HepG2 (cell line): ENCODE data around the gene TMEM221. TPM values are rescaled to one million over a fixed set of nuclear protein-coding genes. Genes with fewer than 3 reads are reported as not detected.

Experiments used
- ARID5B ChIP-seq: IDR thresholded peaks from 2 replicates; pipeline ENCODE4 v1.4.0; 2020; ENCODE audit warnings: mild to moderate bottlenecking, missing genetic modification reagents
- ATF6 ChIP-seq: sonication (generic); formaldehyde crosslinking; conservative IDR thresholded peaks from 2 replicates; pipeline ENCODE4 v1.4.0; 2020; ENCODE audit warnings: missing genetic modification reagents
- CCAR2 ChIP-seq: fragments of 200-400 bp; formaldehyde crosslinking; optimal IDR thresholded peaks from 2 replicates; pipeline ENCODE3; 2018; ENCODE audit warnings: low read depth, mild to moderate bottlenecking, low read length, moderate library complexity
- ELF4 ChIP-seq: sonication (generic); formaldehyde crosslinking; IDR thresholded peaks from 2 replicates; pipeline ENCODE4 v1.5.0; 2020; ENCODE audit warnings: missing genetic modification reagents, mild to moderate bottlenecking, moderate library complexity, borderline replicate concordance
- ETV6 ChIP-seq: sonication (generic); formaldehyde crosslinking; conservative IDR thresholded peaks from 2 replicates; pipeline ENCODE4 v1.4.0; 2020; ENCODE audit warnings: missing genetic modification reagents
- GABPB1 ChIP-seq: IDR thresholded peaks from 2 replicates; pipeline ENCODE4 v1.6.1; 2016; ENCODE audit warnings: mild to moderate bottlenecking, missing genetic modification reagents, moderate library complexity, missing compliant biosample characterization
- IKZF4 ChIP-seq: sonication (generic); formaldehyde crosslinking; IDR thresholded peaks from 2 replicates; pipeline ENCODE4 v1.5.1; 2020; ENCODE audit warnings: borderline replicate concordance, mild to moderate bottlenecking, low read depth, missing genetic modification reagents; ENCODE audit errors: not compliant biosample characterization
- MLX ChIP-seq: IDR thresholded peaks from 2 replicates; pipeline ENCODE4 v1.6.1; 2016
- NFKB2 ChIP-seq: sonication (generic); formaldehyde crosslinking; IDR thresholded peaks from 2 replicates; pipeline ENCODE4 v1.4.0; 2020; ENCODE audit warnings: missing genetic modification reagents, borderline replicate concordance
- RFX1 ChIP-seq: fragments of 450-650 bp; IDR thresholded peaks from 2 replicates; pipeline ENCODE4 v1.6.1; 2017
- RXRB ChIP-seq: IDR thresholded peaks from 2 replicates; pipeline ENCODE4 v1.6.1; 2016; ENCODE audit warnings: borderline replicate concordance, missing genetic modification reagents, missing compliant biosample characterization
- SP5 ChIP-seq: IDR thresholded peaks from 2 replicates; pipeline ENCODE4 v1.6.1; 2016; ENCODE audit warnings: low read depth, borderline replicate concordance
- ZBTB7B ChIP-seq: sonication (generic); formaldehyde crosslinking; IDR thresholded peaks from 2 replicates; pipeline ENCODE4 v1.4.0; 2020; ENCODE audit warnings: missing genetic modification reagents
- ZNF251 ChIP-seq: sonication (generic); formaldehyde crosslinking; IDR thresholded peaks from 2 replicates; pipeline ENCODE4 v1.9.0; 2021; ENCODE audit warnings: mild to moderate bottlenecking, missing genetic modification reagents
- ZNF280B ChIP-seq: sonication (generic); formaldehyde crosslinking; IDR thresholded peaks from 2 replicates; pipeline ENCODE4 v1.5.0; 2020; ENCODE audit warnings: missing genetic modification reagents, mild to moderate bottlenecking, borderline replicate concordance
- ZSCAN22 ChIP-seq: sonication (generic); formaldehyde crosslinking; IDR thresholded peaks from 2 replicates; pipeline ENCODE4 v1.4.0; 2020; ENCODE audit warnings: mild to moderate bottlenecking, missing genetic modification reagents
- polyA plus RNA-seq, 8 experiments: library from polyadenylated mRNA; depleted of rRNA in 3 of 8; stranded (reverse) in 7 of 8; unstranded in 1 of 8; fragments of >200 nt; fragmentation: Illumina TruSeq in 4 of 8; extraction: Trizol in 4 of 8; gene quantifications; 2 replicates each; pipeline versions ENCODE4 v1.2.1 to v1.2.3, GENCODE V29; 2011 to 2016; ENCODE audit warnings: low read depth in 4 of 8, missing spikeins in 1 of 8, mixed read lengths in 1 of 8; ENCODE audit not compliant: insufficient read depth in 1 of 8
- total RNA-seq, 5 experiments: library from RNA; depleted of rRNA; stranded (reverse); fragments of >200 nt; fragmentation: Illumina TruSeq; extraction: Trizol; gene quantifications; 2 replicates each; pipeline ENCODE4 v1.2.3, GENCODE V29; 2016; ENCODE audit warnings: low read depth in 1 of 5
- TF ChIP-seq, protein P1 (sequence below): sonication (generic); formaldehyde crosslinking; IDR thresholded peaks from 2 replicates; pipeline ENCODE4 v1.5.0; 2020; ENCODE audit warnings: mild to moderate bottlenecking, missing genetic modification reagents

The TMEM221 gene
- total and polyA plus RNA-seq, 2 of the 13 experiments (the other 11 are each of a cell fraction or from before 2014, with no cell fraction given): 0.33 to 0.77 TPM

DNA sequence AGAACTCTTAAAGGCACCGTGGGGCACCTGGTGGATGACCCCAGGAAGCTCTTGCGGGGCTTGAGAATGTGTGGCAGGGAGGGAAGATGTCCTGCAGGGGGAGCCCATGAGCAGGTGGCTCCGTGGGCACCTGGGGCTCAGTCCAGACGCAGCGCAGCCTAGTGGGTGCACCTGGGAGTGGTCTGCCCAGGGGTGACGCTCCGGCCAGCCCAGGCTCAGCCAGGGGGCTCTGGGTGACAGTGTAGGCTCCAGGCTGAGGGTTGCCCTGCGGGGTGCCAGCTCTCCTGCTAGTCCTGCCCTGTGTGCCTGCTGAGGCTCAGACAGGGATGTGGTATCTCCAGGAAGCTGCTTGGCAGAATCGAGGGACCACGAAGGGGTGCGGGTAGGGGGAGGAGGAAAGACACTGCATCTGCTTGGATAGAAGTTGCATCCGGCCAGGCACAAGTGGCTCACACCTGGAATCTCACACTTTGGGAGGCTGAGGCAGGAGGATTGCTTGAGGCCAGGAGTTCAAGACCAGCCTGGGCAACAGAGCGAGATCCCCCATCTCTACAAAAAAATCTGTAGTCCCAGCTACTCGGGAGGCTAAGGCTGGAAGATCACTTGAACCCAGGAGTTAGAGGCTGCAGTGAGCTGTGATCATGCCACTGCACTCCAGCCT, 48.0 kb upstream of the TMEM221 start (continued):
- TF ChIP-seq, protein P1, sequence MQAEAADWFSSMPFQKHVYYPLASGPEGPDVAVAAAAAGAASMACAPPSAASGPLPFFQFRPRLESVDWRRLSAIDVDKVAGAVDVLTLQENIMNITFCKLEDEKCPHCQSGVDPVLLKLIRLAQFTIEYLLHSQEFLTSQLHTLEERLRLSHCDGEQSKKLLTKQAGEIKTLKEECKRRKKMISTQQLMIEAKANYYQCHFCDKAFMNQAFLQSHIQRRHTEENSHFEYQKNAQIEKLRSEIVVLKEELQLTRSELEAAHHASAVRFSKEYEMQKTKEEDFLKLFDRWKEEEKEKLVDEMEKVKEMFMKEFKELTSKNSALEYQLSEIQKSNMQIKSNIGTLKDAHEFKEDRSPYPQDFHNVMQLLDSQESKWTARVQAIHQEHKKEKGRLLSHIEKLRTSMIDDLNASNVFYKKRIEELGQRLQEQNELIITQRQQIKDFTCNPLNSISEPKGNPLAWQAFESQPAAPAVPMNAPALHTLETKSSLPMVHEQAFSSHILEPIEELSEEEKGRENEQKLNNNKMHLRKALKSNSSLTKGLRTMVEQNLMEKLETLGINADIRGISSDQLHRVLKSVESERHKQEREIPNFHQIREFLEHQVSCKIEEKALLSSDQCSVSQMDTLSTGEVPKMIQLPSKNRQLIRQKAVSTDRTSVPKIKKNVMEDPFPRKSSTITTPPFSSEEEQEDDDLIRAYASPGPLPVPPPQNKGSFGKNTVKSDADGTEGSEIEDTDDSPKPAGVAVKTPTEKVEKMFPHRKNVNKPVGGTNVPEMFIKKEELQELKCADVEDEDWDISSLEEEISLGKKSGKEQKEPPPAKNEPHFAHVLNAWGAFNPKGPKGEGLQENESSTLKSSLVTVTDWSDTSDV (CRISPR knock-in tag): no peak
- TF ChIP-seq ELF4 (CRISPR knock-in tag) (no peak), IKZF4 (CRISPR knock-in tag) (no peak), RXRB (0 out of 2 replicates have a peak, but pooled peaks have one; percentile 23), ZBTB7B (CRISPR knock-in tag) (0 out of 2 replicates have a peak, but pooled peaks have one; percentile 24), ZNF280B (peak; percentile 76; the same call in 1 of the 2 replicates), ZSCAN22 (CRISPR knock-in tag) (no peak), MLX (CRISPR knock-in tag) (0 out of 2 replicates have a peak, but pooled peaks have one; percentile 23), ZNF251 (CRISPR knock-in tag) (no peak), CCAR2 (peak; percentile 80), ARID5B (0 out of 2 replicates have a peak, but pooled peaks have one; percentile 25), SP5 (CRISPR knock-in tag) (no peak), ATF6 (CRISPR knock-in tag) (no peak), NFKB2 (CRISPR knock-in tag) (no peak; the same call in 1 of the 2 replicates), RFX1 (no peak), GABPB1 (CRISPR knock-in tag) (peak; percentile 61), ETV6 (CRISPR knock-in tag) (no peak)
